ENCODE results near the gene PALLD.

Gene PALLD

DNA sequence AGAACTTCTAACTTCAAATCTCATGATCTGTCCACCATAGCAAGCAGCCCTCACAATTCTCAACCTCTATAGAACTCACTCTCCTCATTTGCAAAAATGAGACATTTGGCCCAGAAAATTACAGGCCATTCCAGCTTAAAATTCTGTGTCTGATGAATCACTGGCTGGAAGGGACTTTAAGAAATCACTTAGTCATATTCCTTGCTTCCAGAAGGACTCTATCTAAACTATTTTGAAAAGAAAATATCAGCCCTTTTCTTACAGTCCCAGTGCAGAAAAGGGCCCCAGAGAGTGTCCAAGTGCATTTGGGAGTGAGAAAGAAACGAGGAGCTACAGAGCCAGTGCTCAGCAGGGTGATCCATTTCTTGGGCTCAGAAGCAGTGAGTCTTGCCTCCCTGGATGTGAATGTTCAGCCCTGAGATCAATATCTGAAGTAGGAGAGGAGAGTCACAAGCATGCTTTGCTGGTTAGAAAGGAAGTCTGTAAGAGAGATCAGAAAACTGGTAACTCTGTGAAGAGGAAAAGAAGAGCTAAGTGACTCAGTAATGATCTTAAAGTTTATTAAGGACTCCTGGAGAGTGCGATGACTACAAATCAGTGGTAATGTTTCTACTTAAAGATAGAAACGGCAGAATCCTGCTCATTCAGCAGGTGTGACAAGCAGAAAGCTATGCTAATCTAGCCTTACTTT is 139.8 kb downstream of the PALLD start:
- no peak for DNase-seq (ENCODE audit: insufficient read length, low spot score)
- FAIRE-seq: no peak
- TF ChIP-seq, protein P1, sequence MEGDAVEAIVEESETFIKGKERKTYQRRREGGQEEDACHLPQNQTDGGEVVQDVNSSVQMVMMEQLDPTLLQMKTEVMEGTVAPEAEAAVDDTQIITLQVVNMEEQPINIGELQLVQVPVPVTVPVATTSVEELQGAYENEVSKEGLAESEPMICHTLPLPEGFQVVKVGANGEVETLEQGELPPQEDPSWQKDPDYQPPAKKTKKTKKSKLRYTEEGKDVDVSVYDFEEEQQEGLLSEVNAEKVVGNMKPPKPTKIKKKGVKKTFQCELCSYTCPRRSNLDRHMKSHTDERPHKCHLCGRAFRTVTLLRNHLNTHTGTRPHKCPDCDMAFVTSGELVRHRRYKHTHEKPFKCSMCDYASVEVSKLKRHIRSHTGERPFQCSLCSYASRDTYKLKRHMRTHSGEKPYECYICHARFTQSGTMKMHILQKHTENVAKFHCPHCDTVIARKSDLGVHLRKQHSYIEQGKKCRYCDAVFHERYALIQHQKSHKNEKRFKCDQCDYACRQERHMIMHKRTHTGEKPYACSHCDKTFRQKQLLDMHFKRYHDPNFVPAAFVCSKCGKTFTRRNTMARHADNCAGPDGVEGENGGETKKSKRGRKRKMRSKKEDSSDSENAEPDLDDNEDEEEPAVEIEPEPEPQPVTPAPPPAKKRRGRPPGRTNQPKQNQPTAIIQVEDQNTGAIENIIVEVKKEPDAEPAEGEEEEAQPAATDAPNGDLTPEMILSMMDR (IDR thresholded peaks at IDR 0.05; ENCODE audit: insufficient read depth, missing control alignments): no peak

DNA sequence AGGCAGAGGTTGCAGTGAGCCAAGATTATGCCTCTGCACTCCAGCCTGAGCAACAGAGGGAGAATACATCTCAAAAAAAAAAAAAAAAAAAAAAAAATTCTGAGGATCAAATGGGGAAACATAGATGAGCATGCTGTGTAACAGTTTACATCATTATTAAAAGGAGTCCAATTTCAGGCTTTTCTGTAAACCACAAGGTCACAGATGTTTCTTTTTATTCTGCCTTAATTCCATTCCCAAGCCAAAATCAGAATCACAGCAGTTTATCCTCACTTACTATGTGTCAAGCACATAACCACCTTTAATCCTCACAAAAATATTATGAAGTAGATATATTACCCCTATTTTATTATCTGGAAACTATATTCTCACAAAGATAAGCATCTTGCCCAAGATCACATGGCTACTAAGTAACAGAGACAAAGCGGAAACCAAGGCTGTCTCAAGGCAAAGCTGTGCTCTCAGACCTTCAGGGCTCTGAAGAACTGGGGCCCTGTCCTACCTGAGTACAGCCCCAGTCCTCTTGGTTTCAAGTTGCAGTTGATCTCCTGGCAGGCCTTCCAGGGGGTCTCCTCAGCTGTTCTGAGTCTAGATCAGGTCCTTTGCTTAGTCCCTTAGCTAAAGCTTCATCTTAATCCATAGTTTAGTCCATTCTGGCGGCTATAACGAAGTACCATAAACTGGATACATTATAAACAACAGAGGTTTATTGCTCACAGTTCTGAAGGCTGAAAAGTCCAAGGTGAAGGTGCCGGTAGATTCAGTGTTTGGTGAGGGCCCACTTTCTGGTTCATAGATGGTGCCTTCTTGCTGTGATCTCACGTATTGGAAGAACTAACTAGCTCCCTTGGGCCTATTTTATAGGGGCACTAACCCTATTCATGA is 141.3 kb downstream of the PALLD start:
- TF ChIP-seq, protein P1 (IDR thresholded peaks at IDR 0.05; ENCODE audit: insufficient read depth, missing control alignments): no peak
- DNase-seq (ENCODE audit: insufficient read length, low spot score): no peak
- no peak for FAIRE-seq

DNA sequence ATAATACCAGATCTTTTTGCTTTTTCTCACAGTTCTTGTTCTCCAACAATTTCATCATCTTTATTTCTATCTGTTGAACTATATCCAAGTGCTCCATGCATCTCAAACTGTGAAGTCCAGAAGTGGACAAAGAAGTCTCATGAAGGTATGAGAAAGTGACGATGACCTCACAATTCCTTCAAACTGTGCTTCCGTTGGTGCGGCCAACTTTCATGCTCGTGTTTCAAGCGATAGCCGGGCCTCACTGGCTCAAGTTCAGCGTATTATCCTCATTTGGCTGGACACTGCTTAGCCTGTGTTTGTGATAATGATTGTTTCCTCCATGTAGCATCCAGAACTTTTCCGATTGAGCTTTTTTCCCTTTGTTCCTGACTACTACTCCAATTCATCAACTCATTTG is 143.1 kb downstream of the PALLD start:
- DNase-seq (ENCODE audit: insufficient read length, low spot score) (no peak), FAIRE-seq (no peak)
- TF ChIP-seq, protein P1 (IDR thresholded peaks at IDR 0.05; ENCODE audit: insufficient read depth, missing control alignments): no peak

DNA sequence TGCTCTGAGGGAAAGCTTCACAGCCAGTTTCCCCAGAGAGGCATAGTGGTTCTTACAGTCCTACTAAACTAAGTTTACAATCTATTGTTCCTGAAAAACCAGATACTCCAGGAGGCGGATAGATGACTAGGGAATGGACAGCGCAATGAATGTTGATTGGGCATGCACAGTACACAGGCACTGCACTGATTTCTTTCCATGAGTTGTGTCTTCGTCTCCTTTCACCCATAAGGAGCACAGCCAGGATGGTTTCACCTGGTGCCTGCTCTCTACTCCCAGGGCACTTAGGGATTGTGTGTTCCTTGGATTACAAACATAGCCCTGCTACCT is 144.9 kb downstream of the PALLD start:
- FAIRE-seq (no peak), DNase-seq (ENCODE audit: insufficient read length, low spot score) (no peak)
- TF ChIP-seq, protein P1 (IDR thresholded peaks at IDR 0.05; ENCODE audit: insufficient read depth, missing control alignments): no peak

DNA sequence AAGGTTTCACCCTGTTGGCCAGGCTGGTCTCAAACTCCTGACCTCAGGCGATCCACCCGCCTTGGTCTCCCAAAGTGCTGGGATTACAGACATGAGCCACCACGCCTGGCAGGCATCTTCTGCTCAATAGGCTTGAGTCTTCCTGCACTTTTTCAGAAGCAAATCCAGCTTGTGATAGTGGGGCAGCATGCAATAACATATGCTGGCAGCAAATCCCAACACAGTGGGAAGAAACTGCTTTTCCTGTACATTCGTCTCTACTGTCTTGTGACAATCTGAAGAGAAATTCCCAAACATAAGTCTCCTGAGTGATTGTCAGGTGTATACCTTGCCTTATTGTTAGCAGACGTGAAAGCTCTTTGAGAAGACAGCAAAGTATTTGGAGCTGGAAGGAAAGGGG is 145.7 kb downstream of the PALLD start:
- FAIRE-seq: no peak
- TF ChIP-seq, protein P1 (IDR thresholded peaks at IDR 0.05; ENCODE audit: insufficient read depth, missing control alignments): no peak
- DNase-seq (ENCODE audit: insufficient read length, low spot score): no peak

DNA sequence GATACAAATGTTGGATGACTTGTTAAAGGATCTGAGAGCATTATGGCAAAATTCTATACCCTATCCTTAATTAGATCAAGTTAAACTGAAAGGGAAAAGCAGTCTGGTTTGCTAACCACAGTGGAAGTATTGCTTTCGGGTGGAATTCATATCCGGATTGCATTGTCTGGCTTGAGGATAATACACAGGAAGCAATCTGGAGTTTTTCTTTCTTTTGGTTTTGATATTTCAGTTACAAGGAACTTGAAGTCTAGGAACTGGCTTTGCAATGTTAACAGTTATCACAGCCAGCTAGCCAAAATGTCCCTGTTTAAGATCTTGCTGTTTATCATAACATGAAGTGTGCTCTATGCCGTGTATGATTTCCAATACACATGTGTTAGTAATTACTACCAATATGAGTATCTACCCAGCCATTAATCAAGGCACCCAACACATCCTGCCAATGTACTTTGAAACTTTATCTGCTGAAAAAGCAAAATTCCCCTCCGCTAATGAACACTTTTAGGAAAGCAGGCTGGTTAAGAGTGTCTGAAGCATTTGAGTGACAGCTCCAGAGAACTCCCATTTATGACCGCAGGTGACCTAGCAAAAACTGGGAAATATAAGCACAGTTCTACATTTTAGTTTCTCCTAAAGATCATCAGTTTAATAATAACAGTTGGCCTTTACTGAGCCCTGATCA is 146.4 kb downstream of the PALLD start:
- TF ChIP-seq, protein P1 (IDR thresholded peaks at IDR 0.05; ENCODE audit: insufficient read depth, missing control alignments): no peak
- DNase-seq (ENCODE audit: insufficient read length, low spot score): no peak
- no peak for FAIRE-seq

Measured in D721Med (cell line).